ENCODE results near the gene NPIPB2.

Gene NPIPB2

DNA sequence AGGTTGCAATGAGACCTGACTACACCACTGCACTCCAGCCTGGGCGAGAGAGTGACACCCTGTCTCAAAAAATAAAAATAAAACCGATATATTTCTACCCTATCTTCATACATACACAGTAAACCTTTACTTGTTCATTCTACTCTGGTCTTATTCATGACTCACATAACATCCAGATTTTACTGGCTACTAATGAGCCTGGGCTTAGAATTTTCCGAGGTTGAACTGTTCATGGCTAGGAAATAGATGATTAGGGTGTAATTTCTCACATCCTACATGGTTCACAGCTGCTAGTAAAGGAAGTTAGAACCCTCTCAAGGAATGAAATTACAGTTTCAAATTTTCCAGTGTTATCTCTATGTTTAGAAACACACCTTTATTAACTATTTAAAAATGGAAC, 40.8 kb downstream of the NPIPB2 start:
- DNase-seq (ENCODE audit: low spot score), result no peak

DNA sequence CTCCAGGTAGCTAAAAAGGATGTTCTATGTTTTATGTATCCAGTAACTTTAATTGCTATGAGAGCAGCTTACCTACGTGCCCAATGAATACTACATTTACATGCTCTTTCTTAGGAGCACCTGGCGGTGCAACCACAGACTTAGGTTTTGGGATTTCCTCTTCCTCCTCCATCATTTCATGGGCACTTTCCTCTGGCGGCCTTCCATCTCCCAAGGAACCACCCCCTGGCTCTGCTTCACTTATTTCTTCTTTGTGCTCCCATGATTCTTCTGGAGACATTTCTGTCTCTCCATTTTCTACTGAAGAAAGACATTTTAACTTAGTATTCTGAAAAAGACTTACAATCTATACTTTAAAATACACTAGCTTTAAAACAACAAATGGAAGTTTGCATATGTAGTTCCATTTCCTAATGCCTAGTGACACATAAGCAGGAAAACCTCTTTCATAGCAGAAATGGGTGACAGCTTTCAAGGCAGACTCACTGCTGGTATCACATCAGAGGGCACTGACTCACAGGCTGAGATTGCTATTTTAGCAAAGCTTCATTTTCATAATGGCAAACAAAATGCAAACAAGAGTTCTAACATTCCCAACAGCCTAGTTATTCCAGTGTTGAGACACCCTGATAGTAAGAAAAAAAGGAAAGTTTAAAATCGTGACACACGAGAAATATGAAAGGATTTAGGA, 45.2 kb downstream of the NPIPB2 start:
- no peak for DNase-seq (ENCODE audit: low spot score)

DNA sequence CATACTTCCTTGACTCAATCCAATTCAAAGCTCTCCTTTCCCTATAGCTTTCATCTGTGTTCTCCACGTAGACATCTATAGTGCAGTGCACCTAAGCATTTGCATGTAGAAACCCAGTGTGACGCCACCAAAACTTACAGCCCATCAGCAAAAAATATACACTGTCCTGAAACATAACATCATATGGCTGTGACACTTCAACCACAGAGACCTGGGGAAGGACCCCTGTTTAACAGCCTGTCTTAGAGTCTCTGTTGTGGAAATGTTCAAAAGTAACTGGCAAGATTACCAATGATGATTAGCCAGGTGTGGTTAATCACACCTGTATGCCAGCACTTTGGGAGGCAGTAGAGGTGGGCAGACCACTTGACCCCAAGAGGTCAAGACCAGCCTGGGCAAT, 48.3 kb downstream of the NPIPB2 start:
- DNase-seq (ENCODE audit: low spot score), result no peak

DNA sequence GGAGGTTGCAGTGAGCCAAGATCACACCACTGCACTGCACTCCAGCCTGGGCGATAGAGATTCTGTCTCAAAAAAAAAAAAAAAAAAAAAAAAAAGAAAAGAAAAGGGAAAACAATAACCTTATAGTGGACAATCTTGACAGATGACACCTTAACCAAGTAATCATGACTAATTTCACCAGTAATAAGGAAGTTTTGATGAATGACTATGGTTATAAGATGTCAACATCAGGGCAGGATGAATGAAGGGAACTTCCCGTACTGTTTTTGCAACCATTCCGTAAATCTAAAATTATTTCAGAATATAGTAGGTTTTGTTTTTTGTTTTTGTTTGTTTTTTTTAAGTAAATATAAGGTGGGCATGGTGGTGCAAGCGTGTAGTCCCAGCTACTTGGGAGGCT, 49.1 kb downstream of the NPIPB2 start:
- DNase-seq (ENCODE audit: low spot score), result no peak

DNA sequence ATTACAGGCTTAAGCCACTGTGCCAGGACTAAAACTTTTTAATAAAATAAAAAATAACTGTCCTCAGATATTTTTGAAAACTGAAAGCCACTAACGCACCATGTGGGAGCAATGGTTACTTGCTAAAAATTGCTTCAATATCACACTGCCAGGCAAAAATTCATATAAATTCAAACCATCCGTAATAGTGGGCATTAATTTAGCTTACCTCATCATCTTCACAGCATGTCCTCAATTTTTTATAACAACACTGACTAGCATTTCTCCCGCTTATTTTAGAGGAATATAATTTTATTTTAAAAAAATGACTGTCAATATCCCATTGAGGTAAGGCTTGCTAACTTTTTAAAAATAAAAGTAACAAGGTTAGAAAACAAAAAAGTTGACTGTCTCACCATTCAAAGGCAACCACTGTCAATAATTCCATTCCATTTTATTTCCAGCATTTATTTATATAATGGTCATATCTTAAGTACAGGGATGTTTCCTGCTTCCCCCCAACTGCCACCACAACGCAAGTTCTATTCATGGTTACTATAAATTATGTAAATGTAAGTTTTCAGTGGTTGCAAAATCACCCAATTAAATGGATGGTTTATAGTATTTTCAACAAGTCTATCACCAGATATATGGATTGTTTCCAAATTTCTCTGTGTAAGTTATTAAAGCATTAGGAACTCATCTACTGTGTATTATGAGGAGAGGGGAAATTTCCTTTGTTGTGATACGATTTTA, 51.4 kb downstream of the NPIPB2 start:
- DNase-seq (ENCODE audit: low spot score), result no peak

DNA sequence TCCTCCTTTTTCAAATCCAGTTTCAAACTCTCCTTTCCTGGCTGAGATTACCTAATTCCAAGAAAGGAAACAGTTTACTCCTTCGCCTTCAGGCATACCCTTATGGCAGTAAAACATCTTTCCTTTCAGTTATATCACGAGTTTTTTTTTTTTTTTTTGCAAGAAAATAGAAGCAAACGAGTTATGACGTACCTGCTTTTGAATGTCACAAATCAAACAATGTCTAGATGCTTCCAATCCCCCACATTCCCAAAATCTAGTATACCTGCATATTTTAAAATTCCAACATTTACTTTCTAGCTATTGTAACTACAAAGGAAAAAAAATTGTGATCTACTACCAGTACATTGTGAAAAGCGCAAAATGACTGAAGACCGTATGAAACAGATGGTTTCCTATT, 55.0 kb downstream of the NPIPB2 start:
- no peak for DNase-seq (ENCODE audit: low spot score)

DNA sequence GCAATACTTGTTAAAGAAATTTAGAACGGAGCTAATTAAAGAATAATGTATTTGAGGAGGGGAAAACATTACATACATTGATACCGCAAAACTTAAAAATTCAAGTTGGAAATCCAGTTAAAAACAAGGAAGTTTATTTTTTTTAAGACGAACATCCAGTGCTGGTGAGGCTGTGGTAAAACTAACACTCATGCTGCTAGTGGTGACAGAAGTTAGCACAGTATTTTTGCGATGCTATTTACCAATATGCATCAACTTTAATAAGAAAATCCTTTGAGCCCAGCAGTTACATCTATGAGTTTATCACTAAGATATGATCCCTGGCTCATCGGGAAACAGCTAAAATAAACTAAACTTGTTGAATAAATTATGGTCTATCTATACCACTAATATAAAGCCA, 57.8 kb downstream of the NPIPB2 start:
- no peak for DNase-seq (ENCODE audit: low spot score)

DNA sequence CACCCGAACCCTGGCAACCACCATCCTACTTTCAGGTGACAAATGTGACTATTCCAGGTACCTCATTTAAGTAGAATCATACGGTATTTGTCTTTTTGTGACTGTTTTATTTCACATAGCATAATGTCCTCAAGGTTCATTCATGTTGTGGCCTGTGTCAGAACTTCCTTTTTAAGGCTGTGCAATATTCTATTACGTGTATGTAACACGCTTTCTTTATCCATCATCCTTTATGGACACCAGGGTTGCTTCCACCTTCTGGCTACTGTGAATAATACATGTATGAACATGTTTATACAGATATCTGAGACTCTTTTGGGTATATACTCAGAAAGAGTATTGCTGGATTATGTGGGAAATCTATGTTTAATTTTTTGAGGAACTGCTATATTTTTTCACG, 61.8 kb downstream of the NPIPB2 start:
- no peak for DNase-seq (ENCODE audit: low spot score)

DNA sequence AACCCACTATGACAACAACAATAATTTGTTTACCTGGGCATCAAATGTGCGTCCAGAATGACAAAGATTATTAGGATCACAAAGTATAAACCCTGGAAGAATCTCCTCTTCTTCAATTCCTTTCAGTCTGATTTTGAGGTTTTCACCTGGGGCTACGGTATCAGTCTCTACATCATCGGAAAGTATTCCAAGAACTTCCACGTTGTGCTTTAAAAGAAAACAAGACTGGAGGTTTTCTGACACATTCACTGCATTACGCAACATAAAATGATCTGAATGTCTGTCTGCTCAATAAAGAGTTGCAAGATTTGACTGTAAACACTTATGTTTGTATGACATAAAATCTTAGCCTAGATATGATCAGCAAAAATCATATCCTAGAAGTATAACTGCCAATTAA, 64.5 kb downstream of the NPIPB2 start:
- DNase-seq (ENCODE audit: low spot score), result no peak

All from HuH-7.5 (cell line).